Tibial artery (tissue), 4 donors: ENCODE measurements around the gene RCOR1.

Experiments used
- DNase-seq, 2 donors: peaks; one replicate each; pipeline ENCODE4 v3.0.0-alpha.2; 2019
- H3K27ac ChIP-seq, 2 donors: fragments of 200-600 bp; sonication (generic) in 1 of 2; 1 replicate in 1 of 2; 2 replicates in 1 of 2; pipeline ENCODE4 v1.5.1; 2018 to 2019; ENCODE audit warnings: mild to moderate bottlenecking in 1 of 2
- H3K27me3 ChIP-seq, 2 donors: fragments of 200-600 bp; sonication (generic) in 1 of 2; one replicate each; pipeline versions ENCODE4 v1.5.1 to v1.6.0; 2016 to 2019
- H3K36me3 ChIP-seq, 3 donors: fragments of 200-600 bp; sonication (generic) in 2 of 3; one replicate each; pipeline ENCODE4 v1.5.1; 2016 to 2019; ENCODE audit warnings: mild to moderate bottlenecking in 2 of 3
- H3K4me1 ChIP-seq, 4 donors: fragments of 200-600 bp; sonication (generic) in 2 of 4; 1 replicate in 3 of 4; 2 replicates in 1 of 4; pipeline ENCODE4 v1.5.1; 2016 to 2019
- H3K4me3 ChIP-seq, 2 donors: fragments of 200-600 bp; sonication (generic) in 1 of 2; 1 replicate in 1 of 2; 2 replicates in 1 of 2; pipeline ENCODE4 v1.5.1; 2018 to 2019; ENCODE audit warnings: mild to moderate bottlenecking in 2 of 2
- H3K9me3 ChIP-seq, 3 donors: fragments of 200-600 bp; sonication (generic) in 1 of 3; one replicate each; pipeline ENCODE4 v1.5.1; 2016 to 2019
- intact Hi-C: fragments of 100-400 bp; cut with DNase I; formaldehyde crosslinking; loops from one replicate; pipeline ENCODE4 v1.15.0; 2023; ENCODE audit warnings: low total_unique reads
- TF ChIP-seq, protein P1 (sequence below), 2 experiments: fragments of 200-600 bp in 1 of 2; fragments of 450-650 bp in 1 of 2; IDR thresholded peaks; one replicate each; pipeline ENCODE4 v1.5.1; 2017 to 2019; ENCODE audit warnings: antibody characterized with exemption in 2 of 2, mild to moderate bottlenecking in 1 of 2, moderate library complexity in 1 of 2

RCOR1 gene

DNA sequence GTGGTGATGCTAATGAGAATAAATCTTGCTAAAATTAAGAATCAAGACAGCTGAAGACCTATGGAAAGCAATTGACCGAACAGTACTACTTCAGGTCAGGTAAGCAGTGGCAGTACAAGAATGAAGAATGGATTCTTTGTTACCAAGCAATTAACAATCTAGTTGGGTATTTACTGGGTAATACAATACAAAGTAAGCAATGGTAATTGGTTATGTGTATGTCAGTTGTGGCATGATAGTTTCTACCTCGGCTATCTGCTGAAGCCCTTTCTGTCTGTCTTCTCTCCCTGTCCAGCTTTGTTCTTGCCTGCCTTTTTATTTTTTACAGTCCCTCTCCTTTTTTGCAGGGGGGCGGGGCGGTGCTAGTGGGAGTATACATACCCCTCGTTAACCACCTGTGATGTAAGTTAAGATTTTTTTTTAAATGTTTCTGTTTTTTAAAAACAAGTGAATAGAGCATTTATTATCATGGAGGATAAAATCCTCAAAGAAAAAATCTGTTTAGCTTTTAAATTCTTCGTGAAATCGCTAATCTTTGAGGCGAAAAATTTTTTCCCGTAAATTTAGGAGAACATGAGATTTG is 75.9 kb downstream of the RCOR1 start:
- no peak overlapping the region for H3K4me3 ChIP-seq
- TF ChIP-seq, protein P1, sequence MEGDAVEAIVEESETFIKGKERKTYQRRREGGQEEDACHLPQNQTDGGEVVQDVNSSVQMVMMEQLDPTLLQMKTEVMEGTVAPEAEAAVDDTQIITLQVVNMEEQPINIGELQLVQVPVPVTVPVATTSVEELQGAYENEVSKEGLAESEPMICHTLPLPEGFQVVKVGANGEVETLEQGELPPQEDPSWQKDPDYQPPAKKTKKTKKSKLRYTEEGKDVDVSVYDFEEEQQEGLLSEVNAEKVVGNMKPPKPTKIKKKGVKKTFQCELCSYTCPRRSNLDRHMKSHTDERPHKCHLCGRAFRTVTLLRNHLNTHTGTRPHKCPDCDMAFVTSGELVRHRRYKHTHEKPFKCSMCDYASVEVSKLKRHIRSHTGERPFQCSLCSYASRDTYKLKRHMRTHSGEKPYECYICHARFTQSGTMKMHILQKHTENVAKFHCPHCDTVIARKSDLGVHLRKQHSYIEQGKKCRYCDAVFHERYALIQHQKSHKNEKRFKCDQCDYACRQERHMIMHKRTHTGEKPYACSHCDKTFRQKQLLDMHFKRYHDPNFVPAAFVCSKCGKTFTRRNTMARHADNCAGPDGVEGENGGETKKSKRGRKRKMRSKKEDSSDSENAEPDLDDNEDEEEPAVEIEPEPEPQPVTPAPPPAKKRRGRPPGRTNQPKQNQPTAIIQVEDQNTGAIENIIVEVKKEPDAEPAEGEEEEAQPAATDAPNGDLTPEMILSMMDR (IDR thresholded peaks at IDR 0.05), result no peak
- H3K27ac ChIP-seq, result no peak overlapping the region
- no peaks in the 10 kb centered on the region for H3K9me3 ChIP-seq
- H3K27me3 ChIP-seq, result no peaks in the 10 kb centered on the region
- no peaks in the 10 kb centered on the region for H3K36me3 ChIP-seq
- DNase-seq, result no peak
- intact Hi-C loops, result no loop called here
- H3K4me1 ChIP-seq, result no peaks in the 10 kb centered on the region

DNA sequence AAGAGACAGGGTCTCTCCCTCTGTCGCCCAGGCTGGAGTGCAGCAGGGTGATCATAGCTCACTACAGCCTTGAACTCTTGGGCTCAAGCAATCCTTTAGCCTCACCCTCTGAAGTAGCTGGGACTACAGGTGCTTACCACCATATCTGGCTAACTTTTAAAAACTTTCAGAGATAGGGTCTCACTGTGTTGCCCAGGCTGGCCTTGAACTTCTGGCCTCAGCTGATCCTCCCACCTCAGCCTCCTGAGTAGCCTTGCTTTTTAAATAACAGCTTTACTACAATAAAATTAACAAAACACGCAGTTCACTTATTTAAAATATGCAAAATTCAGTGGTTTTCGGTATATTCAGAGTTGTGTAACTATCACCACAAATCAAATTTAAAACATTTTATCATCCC is 79.0 kb downstream of the RCOR1 start:
- TF ChIP-seq, protein P1 (IDR thresholded peaks at IDR 0.05), result no peak
- Histone ChIP-seq H3K9me3 (no peaks in the 10 kb centered on the region), H3K27me3 (no peaks in the 10 kb centered on the region), H3K36me3 (no peaks in the 10 kb centered on the region), H3K4me1 (no peaks in the 10 kb centered on the region), H3K4me3 (no peak overlapping the region), H3K27ac (no peak overlapping the region)
- intact Hi-C loops, result no loop called here
- DNase-seq, result no peak

DNA sequence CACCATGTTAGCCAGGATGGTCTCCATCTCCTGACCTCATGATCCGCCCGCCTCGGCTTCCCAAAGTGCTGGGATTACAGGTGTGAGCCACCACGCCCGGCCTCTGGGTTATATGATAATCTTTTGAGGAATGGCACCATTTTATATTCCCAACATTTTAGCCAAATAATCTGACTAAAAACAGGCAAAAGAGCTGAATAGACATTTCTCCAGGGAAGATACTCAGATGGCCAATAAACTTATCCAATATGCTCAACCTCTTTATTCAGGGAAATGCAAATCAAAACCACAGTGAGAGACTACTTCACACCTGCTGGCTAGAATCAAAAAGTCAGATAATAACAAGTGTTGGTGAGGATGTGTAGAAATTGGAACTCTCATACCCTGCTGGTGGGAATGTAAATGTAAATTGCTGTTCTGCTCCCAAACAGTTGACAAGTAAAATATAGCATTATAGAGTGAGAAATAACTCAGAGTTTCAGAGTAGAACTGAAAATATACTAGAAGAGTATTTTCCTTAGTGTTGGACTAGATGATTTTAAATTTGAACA is 80.0 kb downstream of the RCOR1 start:
- Histone ChIP-seq H3K27ac (no peak overlapping the region), H3K4me1 (no peaks in the 10 kb centered on the region), H3K9me3 (no peaks in the 10 kb centered on the region), H3K4me3 (no peak overlapping the region), H3K36me3 (no peaks in the 10 kb centered on the region), H3K27me3 (no peaks in the 10 kb centered on the region)
- intact Hi-C loops, result no loop called here
- TF ChIP-seq, protein P1 (IDR thresholded peaks at IDR 0.05), result no peak
- DNase-seq, result no peak

DNA sequence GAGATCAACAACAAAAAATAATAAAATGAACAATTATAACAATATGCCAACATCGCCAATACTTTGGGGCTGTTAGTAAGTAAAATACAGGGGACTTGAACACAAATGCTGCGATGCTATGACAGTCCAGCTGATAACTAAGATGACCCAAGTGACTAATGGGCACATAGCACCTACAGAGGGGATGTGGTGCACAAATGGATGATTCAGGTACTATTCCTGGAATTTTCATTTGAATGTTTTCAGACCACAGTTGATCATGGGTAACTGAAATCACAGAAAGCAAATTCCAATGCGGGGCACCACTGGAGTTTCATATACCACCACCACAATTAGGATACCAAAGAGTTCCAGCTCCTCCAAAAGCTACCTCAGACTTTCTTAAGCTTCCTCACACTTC is 82.9 kb downstream of the RCOR1 start:
- Histone ChIP-seq H3K4me3 (no peak overlapping the region), H3K36me3 (no peaks in the 10 kb centered on the region), H3K4me1 (no peaks in the 10 kb centered on the region), H3K27me3 (no peaks in the 10 kb centered on the region), H3K9me3 (no peaks in the 10 kb centered on the region), H3K27ac (no peak overlapping the region)
- intact Hi-C loops, result no loop called here
- DNase-seq, result no peak
- TF ChIP-seq, protein P1 (IDR thresholded peaks at IDR 0.05), result no peak

DNA sequence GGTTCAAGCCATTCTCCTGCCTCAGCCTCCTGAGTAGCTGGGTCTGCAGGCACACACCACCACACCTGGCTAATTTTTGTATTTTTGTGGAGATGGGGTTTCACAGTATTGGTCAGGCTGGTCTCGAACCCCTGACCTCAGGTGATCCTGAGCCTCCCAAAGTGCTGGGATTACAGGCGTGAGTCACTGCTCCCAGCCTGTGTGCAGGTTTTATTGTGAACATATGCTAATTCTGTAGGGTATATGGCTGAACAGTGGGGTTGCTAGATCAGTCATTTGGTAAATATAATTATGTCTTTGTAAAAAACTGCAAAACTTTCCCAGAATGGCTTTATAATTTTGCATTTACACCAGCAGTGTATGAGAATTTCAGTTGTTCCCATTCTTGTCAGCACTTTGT is 85.9 kb downstream of the RCOR1 start:
- TF ChIP-seq, protein P1 (IDR thresholded peaks at IDR 0.05), result no peak
- no peak for DNase-seq
- H3K9me3 ChIP-seq, result no peaks in the 10 kb centered on the region
- H3K27me3 ChIP-seq, result no peaks in the 10 kb centered on the region
- no peak overlapping the region for H3K4me3 ChIP-seq
- H3K27ac ChIP-seq, result no peak overlapping the region
- intact Hi-C loops, result no loop called here
- H3K4me1 ChIP-seq, result no peaks in the 10 kb centered on the region
- H3K36me3 ChIP-seq, result peaks cover 0 to 4% (median 4%) of the 10 kb centered on the region in 3 donors
